A549 (cell line): ENCODE results near the gene AMPD3. TPM values are rescaled to one million over a fixed set of nuclear protein-coding genes. Genes with fewer than 3 reads are reported as not detected.

Experiments
- ATAC-seq, 2 experiments: fragments of 200-7000 bp in 1 of 2; fragments of >200 bp in 1 of 2; cut with Nextera tagmentation in 1 of 2; cut with Tn5 transposase in 1 of 2; 3 replicates each; pipeline versions ENCODE4 v1.8.0 to v1.9.1; 2018 to 2020; ENCODE audit warnings: mild to moderate bottlenecking in 1 of 2, moderate library complexity in 1 of 2
- CTCF ChIA-PET: fragments of 300-600 bp; sonication (Branson Sonifier 250); formaldehyde crosslinking; extraction: SDS; loops from one replicate; lab custom pipeline; 2021; ENCODE audit warnings: antibody characterized with exemption, inconsistent platforms; lab: Yijun Ruan, JAX
- POLR2A ChIA-PET: fragments of 350-600 bp; formaldehyde crosslinking; extraction: SDS; loops from one replicate; lab custom pipeline; 2021; ENCODE audit warnings: antibody characterized with exemption, inconsistent platforms; lab: Yijun Ruan, JAX
- DNase-seq, 2 experiments: peaks; one replicate each; pipeline versions ENCODE4 v3.0.0 to v3.0.0-alpha.2; 2011 to 2016; ENCODE audit warnings: low read depth in 1 of 2, low spot score in 1 of 2
- FAIRE-seq: peaks from 2 replicates; lab custom pipeline; 2011; peaks lifted over from hg19 to GRCh38; lab: Jason Lieb, UNC
- H3K27ac ChIP-seq, 2 experiments: fragments of >200 bp; sonication (Bioruptor Twin); formaldehyde crosslinking; 3 replicates each; pipeline ENCODE4 v1.5.1; 2016 to 2017
- H3K4me1 ChIP-seq: fragments of >200 bp; sonication (Bioruptor Twin); formaldehyde crosslinking; 3 replicates; pipeline ENCODE4 v1.6.1; 2016
- H3K4me2 ChIP-seq: fragments of >200 bp; sonication (Bioruptor Twin); formaldehyde crosslinking; 3 replicates; pipeline ENCODE4 v1.6.1; 2016
- H3K4me3 ChIP-seq: fragments of >200 bp; sonication (Bioruptor Twin); formaldehyde crosslinking; 3 replicates; pipeline ENCODE4 v1.5.1; 2016
- H3K9me3 ChIP-seq: fragments of >200 bp; sonication (Bioruptor Twin); formaldehyde crosslinking; 3 replicates; pipeline ENCODE4 v1.6.1; 2016
- BHLHE40 ChIP-seq: IDR thresholded peaks from 2 replicates; pipeline ENCODE4 v1.6.1; 2012; ENCODE audit warnings: low read depth, low read length, inconsistent platforms
- CBX8 ChIP-seq: fragments of 200-600 bp; sonication (generic); IDR thresholded peaks from 2 replicates; pipeline ENCODE4 v1.6.1; 2016
- EHMT2 ChIP-seq: fragments of 200-600 bp; sonication (generic); IDR thresholded peaks from 2 replicates; pipeline ENCODE4 v1.6.1; 2016; ENCODE audit warnings: antibody characterized with exemption, low read depth, mild to moderate bottlenecking, moderate library complexity
- FOSL2 ChIP-seq, 2 experiments: fragments of 450-650 bp in 1 of 2; fragments of >200 bp in 1 of 2; sonication (Bioruptor Twin) in 1 of 2; formaldehyde crosslinking; IDR thresholded peaks; 2 replicates each; pipeline versions ENCODE4 v1.5.0 to v1.6.1; 2016 to 2020; ENCODE audit warnings: mild to moderate bottlenecking in 1 of 2, moderate library complexity in 1 of 2
- GATA3 ChIP-seq: IDR thresholded peaks from 2 replicates; pipeline ENCODE4 v1.6.1; 2012; ENCODE audit warnings: borderline replicate concordance
- HDAC2 ChIP-seq: fragments of 200-600 bp; sonication (generic); IDR thresholded peaks from 2 replicates; pipeline ENCODE4 v1.6.1; 2016
- HEYL ChIP-seq: fragments of 250-450 bp; sonication (Bioruptor Pico); IDR thresholded peaks from 2 replicates; pipeline ENCODE4 v1.8.0; 2021; ENCODE audit warnings: mild to moderate bottlenecking, moderate library complexity
- HOXA7 ChIP-seq: fragments of 250-450 bp; sonication (Bioruptor Pico); IDR thresholded peaks from 2 replicates; pipeline ENCODE4 v1.5.0; 2020; ENCODE audit warnings: mild to moderate bottlenecking, moderate library complexity
- HOXB5 ChIP-seq: fragments of 250-450 bp; sonication (Bioruptor Pico); IDR thresholded peaks from 2 replicates; pipeline ENCODE4 v1.5.0; 2020; ENCODE audit warnings: mild to moderate bottlenecking, moderate library complexity
- KDM1A ChIP-seq: fragments of 200-600 bp; sonication (generic); IDR thresholded peaks from 2 replicates; pipeline ENCODE4 v1.6.1; 2016; ENCODE audit warnings: low read depth, mild to moderate bottlenecking
- KDM5A ChIP-seq: fragments of 200-600 bp; sonication (generic); IDR thresholded peaks from 2 replicates; pipeline ENCODE4 v1.6.1; 2016; ENCODE audit warnings: antibody characterized with exemption, mild to moderate bottlenecking
- NR3C1 ChIP-seq: fragments of >200 bp; sonication (Bioruptor Twin); formaldehyde crosslinking; IDR thresholded peaks from 3 replicates; pipeline ENCODE4 v1.6.1; 2017
- RARB ChIP-seq: fragments of 250-450 bp; sonication (Bioruptor Pico); IDR thresholded peaks from 2 replicates; pipeline ENCODE4 v1.8.0; 2021; ENCODE audit warnings: mild to moderate bottlenecking, moderate library complexity
- RCOR1 ChIP-seq: fragments of 150-350 bp; IDR thresholded peaks from 2 replicates; pipeline ENCODE4 v1.6.1; 2014; ENCODE audit warnings: antibody characterized with exemption, low read length, low read depth
- RNF2 ChIP-seq: fragments of 200-600 bp; sonication (generic); IDR thresholded peaks from 2 replicates; pipeline ENCODE4 v1.6.1; 2016; ENCODE audit warnings: low read depth, mild to moderate bottlenecking, antibody characterized with exemption, moderate library complexity, borderline replicate concordance
- SMC3 ChIP-seq: fragments of >200 bp; sonication (Bioruptor Twin); formaldehyde crosslinking; IDR thresholded peaks from 3 replicates; pipeline ENCODE4 v1.6.1; 2018; ENCODE audit warnings: inconsistent platforms
- TFCP2L1 ChIP-seq: fragments of 250-450 bp; sonication (Bioruptor Pico); IDR thresholded peaks from 2 replicates; pipeline ENCODE4 v1.5.0; 2021; ENCODE audit warnings: mild to moderate bottlenecking
- TP53 ChIP-seq: fragments of 250-450 bp; sonication (Bioruptor Pico); IDR thresholded peaks from 2 replicates; pipeline ENCODE4 v1.5.0; 2021; ENCODE audit warnings: mild to moderate bottlenecking, moderate library complexity
- ZC3H11A ChIP-seq: fragments of 450-650 bp; IDR thresholded peaks from 2 replicates; pipeline ENCODE4 v1.6.1; 2014; ENCODE audit warnings: antibody characterized with exemption, mild to moderate bottlenecking
- ZFP36 ChIP-seq: fragments of 450-650 bp; IDR thresholded peaks from 2 replicates; pipeline ENCODE4 v1.6.1; 2014; ENCODE audit warnings: borderline replicate concordance; ENCODE audit not compliant: partially characterized antibody
- WGBS: methylation state at CpG from one replicate; pipeline ENCODE4 v1.1.6; 2017; ENCODE audit errors: missing lambda C conversion rate; 5-methylcytosine and 5-hydroxymethylcytosine counted together
- polyA plus RNA-seq, 4 experiments: library from polyadenylated mRNA; depleted of rRNA in 3 of 4; stranded (reverse); fragments of >200 nt; fragmentation: RNase III in 1 of 4; extraction: RNeasy Plus Mini Kit Qiagen cat#74134 plus additional on column Dnase treatment in 1 of 4; gene quantifications; 2 replicates in 3 of 4; 3 replicates in 1 of 4; pipeline ENCODE4 v1.2.3, GENCODE V29; 2011 to 2017
- TF ChIP-seq, protein P1 (sequence below): IDR thresholded peaks from 2 replicates; pipeline ENCODE4 v1.6.1; 2012
- TF ChIP-seq, protein P2 (sequence below): fragments of 250-450 bp; sonication (Bioruptor Pico); IDR thresholded peaks from 2 replicates; pipeline ENCODE4 v1.5.0; 2020; ENCODE audit warnings: low read depth, mild to moderate bottlenecking, moderate library complexity
- TF ChIP-seq, protein P3 (sequence below): IDR thresholded peaks from 2 replicates; pipeline ENCODE4 v1.6.1; 2012

The AMPD3 gene
- polyA plus RNA-seq, 2 of the 4 experiments (the other 2 are of a cell fraction) = 3.1 to 4.7 TPM

DNA sequence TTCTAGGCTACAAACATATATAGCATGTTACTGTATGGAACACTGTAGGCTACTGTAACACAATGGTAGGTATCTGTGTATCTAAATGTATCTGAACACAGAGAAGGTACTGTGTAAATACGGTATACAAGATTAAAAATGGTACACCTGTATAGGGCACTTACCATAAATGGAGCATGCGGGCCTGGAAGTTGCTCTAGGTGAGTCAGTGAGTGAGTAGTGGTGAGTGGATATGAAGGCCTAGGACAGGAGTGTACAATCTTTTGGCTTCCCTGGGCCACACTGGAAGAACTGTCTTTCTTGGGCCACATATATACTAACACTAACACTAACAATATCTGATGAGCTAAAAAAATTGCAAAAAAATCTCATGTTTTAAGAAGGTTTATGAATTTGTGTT is 64.6 kb downstream of the AMPD3 start:
- Histone ChIP-seq H3K27ac (no peak overlapping the region), H3K4me3 (no peak overlapping the region), H3K9me3 (no peaks in the 10 kb centered on the region), H3K4me2 (no peak overlapping the region), H3K4me1 (peaks cover 2% of the 10 kb centered on the region; the same call in 2 of the 3 replicates)
- 91% methylated on average over 2 of the region's 2 CpGs for WGBS
- ATAC-seq = no peak
- ChIA-PET CTCF (interaction anchor here (1.1 to 2.2 kb wide), 6 partner anchors 9 to 216 kb away, joined by 4 to 10 read pairs (median 6); partner anchors contain the start of gene RNF141), POLR2A (no interaction called here)
- DNase-seq = no peak
- no peak for FAIRE-seq
- TF ChIP-seq CBX8 (no peak), SMC3 (no peak), ZC3H11A (no peak), TP53 (no peak), RCOR1 (no peak), HEYL (CRISPR knock-in tag) (no peak), TFCP2L1 (CRISPR knock-in tag) (no peak), HOXB5 (no peak), ZFP36 (no peak), NR3C1 (no peak), HDAC2 (no peak)
- TF ChIP-seq, protein P1, sequence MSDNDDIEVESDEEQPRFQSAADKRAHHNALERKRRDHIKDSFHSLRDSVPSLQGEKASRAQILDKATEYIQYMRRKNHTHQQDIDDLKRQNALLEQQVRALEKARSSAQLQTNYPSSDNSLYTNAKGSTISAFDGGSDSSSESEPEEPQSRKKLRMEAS = no peak
- TF ChIP-seq, protein P2, sequence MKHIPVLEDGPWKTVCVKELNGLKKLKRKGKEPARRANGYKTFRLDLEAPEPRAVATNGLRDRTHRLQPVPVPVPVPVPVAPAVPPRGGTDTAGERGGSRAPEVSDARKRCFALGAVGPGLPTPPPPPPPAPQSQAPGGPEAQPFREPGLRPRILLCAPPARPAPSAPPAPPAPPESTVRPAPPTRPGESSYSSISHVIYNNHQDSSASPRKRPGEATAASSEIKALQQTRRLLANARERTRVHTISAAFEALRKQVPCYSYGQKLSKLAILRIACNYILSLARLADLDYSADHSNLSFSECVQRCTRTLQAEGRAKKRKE = no peak
- TF ChIP-seq, protein P3, sequence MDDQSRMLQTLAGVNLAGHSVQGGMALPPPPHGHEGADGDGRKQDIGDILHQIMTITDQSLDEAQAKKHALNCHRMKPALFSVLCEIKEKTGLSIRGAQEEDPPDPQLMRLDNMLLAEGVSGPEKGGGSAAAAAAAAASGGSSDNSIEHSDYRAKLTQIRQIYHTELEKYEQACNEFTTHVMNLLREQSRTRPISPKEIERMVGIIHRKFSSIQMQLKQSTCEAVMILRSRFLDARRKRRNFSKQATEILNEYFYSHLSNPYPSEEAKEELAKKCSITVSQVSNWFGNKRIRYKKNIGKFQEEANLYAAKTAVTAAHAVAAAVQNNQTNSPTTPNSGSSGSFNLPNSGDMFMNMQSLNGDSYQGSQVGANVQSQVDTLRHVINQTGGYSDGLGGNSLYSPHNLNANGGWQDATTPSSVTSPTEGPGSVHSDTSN = no peak

DNA sequence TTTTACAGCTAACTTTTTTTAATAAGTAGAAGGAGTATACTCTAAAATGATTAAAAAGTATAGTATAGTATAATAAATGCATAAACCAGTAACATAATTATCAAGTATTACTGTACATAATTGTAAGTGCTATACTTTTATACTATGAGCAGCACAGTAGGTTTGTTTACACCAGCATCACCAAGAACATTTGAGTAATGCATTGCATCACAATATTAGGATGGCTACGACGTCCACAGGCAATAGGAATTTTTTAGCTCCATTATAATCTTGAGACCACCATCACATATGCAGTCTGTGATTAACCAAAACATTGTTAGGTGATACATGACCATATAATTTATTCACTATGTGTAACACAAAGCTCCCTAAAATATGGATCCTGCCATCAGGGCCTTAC is 65.5 kb downstream of the AMPD3 start:
- no peak overlapping the region for H3K4me2 ChIP-seq
- WGBS = 85% methylated on average over 2 of the region's 2 CpGs
- no peak for ATAC-seq
- POLR2A ChIA-PET = no interaction called here
- no peak overlapping the region for H3K4me3 ChIP-seq
- no peak for TF ChIP-seq GATA3
- TF ChIP-seq RNF2 = no peak
- CTCF ChIA-PET = interaction anchor here (0.6 to 2.2 kb wide), 9 partner anchors 10 to 551 kb away, joined by 3 to 10 read pairs (median 4); partner anchors contain the start of gene RNF141
- H3K4me1 ChIP-seq = 0 out of 3 replicates have a peak, but pooled peaks cover under 1% of the 10 kb centered on the region
- H3K27ac ChIP-seq = no peak overlapping the region
- no peaks in the 10 kb centered on the region for H3K9me3 ChIP-seq
- no peak for FAIRE-seq
- no peak for DNase-seq

DNA sequence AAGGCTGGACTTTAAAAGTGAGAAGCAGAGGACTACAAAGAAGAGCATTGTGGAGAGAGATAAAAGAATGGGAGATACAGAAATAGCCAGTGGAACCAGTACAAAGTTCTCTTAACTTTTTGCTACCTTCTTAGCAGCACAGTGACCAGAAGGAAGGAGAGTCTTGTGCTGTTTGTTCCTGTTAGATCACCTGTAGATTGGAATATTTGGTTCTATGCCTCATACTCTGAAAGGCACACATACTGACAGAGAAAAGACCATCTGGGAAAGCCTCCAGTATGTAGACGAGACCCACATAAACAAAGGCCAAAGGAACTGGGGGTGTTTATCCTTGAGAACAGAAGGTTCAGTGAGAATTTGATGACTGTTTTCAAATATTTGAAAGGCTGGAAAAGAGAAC is 67.2 kb downstream of the AMPD3 start:
- no peak overlapping the region for H3K4me2 ChIP-seq
- ATAC-seq (no peak), FAIRE-seq (no peak), DNase-seq (no peak)
- ChIA-PET CTCF (interaction anchor here (1.7 kb wide), 1 partner anchor 213 kb away, joined by 5 read pairs; no protein-coding TSS in a partner anchor), POLR2A (no interaction called here)
- TF ChIP-seq ZFP36 (no peak), KDM5A (no peak), EHMT2 (no peak), FOSL2 (IDR thresholded peaks at IDR 0.05) (no peak), FOSL2 (CRISPR knock-in tag; IDR thresholded peaks at IDR 0.05) (no peak), BHLHE40 (no peak), HOXA7 (no peak), TFCP2L1 (CRISPR knock-in tag) (no peak), RARB (CRISPR knock-in tag) (no peak), NR3C1 (no peak), KDM1A (no peak)
- TF ChIP-seq, protein P3 = no peak
- 93% methylated on average over 1 of the region's 1 CpG for WGBS
- no peak overlapping the region for H3K4me3 ChIP-seq
- peaks cover 17% of the 10 kb centered on the region for H3K4me1 ChIP-seq
- H3K27ac ChIP-seq = no peak overlapping the region
- H3K9me3 ChIP-seq = no peaks in the 10 kb centered on the region
